HEK293T (cell line): ENCODE results near the gene KLHL5.

ENCODE experiments used
- BHLHE40 ChIP-seq: fragments of 450-650 bp; IDR thresholded peaks from 2 replicates; pipeline ENCODE4 v1.6.1; 2016; ENCODE audit warnings: mild to moderate bottlenecking, moderate library complexity, borderline replicate concordance
- CTBP1 ChIP-seq: fragments of 450-650 bp; IDR thresholded peaks from 2 replicates; pipeline ENCODE4 v1.6.1; 2016; ENCODE audit warnings: borderline replicate concordance
- ELF4 ChIP-seq: fragments of 450-650 bp; IDR thresholded peaks from 2 replicates; pipeline ENCODE4 v1.6.1; 2017; ENCODE audit warnings: antibody characterized with exemption
- FOXK2 ChIP-seq: fragments of 450-650 bp; IDR thresholded peaks from 2 replicates; pipeline ENCODE4 v1.6.1; 2016; ENCODE audit warnings: mild to moderate bottlenecking
- FOXM1 ChIP-seq: fragments of 450-650 bp; IDR thresholded peaks from 2 replicates; pipeline ENCODE4 v1.6.1; 2017; ENCODE audit warnings: mild to moderate bottlenecking, borderline replicate concordance
- HDGF ChIP-seq: fragments of 450-650 bp; IDR thresholded peaks from 2 replicates; pipeline ENCODE4 v1.6.1; 2017; ENCODE audit warnings: antibody characterized with exemption, borderline replicate concordance
- L3MBTL2 ChIP-seq: fragments of 450-650 bp; conservative IDR thresholded peaks from 2 replicates; pipeline ENCODE4 v1.6.1; 2016; ENCODE audit warnings: mild to moderate bottlenecking
- LEF1 ChIP-seq: fragments of 450-650 bp; IDR thresholded peaks from 2 replicates; pipeline ENCODE4 v1.6.1; 2017; ENCODE audit warnings: mild to moderate bottlenecking, borderline replicate concordance
- NFRKB ChIP-seq: fragments of 450-650 bp; IDR thresholded peaks from 2 replicates; pipeline ENCODE4 v1.6.1; 2016; ENCODE audit warnings: mild to moderate bottlenecking, moderate library complexity
- SP1 ChIP-seq: fragments of 450-650 bp; IDR thresholded peaks from 2 replicates; pipeline ENCODE4 v1.6.1; 2017
- SUZ12 ChIP-seq: fragments of 450-650 bp; IDR thresholded peaks from 2 replicates; pipeline ENCODE4 v1.6.1; 2016; ENCODE audit warnings: mild to moderate bottlenecking
- TARDBP ChIP-seq: fragments of 450-650 bp; IDR thresholded peaks from 2 replicates; pipeline ENCODE4 v1.6.1; 2016
- ZNF384 ChIP-seq: fragments of 450-650 bp; IDR thresholded peaks from 2 replicates; pipeline ENCODE4 v1.6.1; 2016
- TF ChIP-seq, protein P1 (sequence below): fragments of 450-650 bp; IDR thresholded peaks from 2 replicates; pipeline ENCODE4 v1.6.1; 2016

DNA sequence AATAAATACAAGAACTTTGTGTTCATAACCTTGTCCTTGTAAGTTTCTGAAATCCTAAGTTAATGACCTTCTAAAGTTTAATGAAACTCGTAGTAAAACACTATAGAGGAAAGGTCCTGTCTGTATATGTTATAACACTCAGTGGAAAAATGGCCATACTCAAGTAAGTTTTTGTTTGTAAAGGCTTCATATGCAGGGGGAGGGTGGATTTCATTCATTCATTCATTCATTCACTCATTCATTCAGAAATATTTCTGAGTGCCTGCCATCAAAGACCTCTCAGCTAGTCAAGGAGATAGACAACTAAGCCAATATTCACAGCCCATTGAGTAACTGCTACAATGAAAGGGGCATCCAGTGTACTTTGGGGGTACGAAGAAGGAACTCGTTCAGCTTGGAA lies 22.9 kb upstream of the KLHL5 start:
- TF ChIP-seq HDGF (no peak), FOXM1 (no peak), ZNF384 (no peak), NFRKB (no peak), L3MBTL2 (no peak), TARDBP (no peak), LEF1 (no peak), ELF4 (no peak), BHLHE40 (no peak), SUZ12 (no peak), FOXK2 (no peak), SP1 (no peak), CTBP1 (no peak)
- TF ChIP-seq, protein P1, sequence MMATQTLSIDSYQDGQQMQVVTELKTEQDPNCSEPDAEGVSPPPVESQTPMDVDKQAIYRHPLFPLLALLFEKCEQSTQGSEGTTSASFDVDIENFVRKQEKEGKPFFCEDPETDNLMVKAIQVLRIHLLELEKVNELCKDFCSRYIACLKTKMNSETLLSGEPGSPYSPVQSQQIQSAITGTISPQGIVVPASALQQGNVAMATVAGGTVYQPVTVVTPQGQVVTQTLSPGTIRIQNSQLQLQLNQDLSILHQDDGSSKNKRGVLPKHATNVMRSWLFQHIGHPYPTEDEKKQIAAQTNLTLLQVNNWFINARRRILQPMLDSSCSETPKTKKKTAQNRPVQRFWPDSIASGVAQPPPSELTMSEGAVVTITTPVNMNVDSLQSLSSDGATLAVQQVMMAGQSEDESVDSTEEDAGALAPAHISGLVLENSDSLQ: no peak
